Mammary epithelial cell (primary cell): ENCODE results near the gene MAPK13.

Experiments
- EZH2 ChIP-seq: IDR thresholded peaks from 2 replicates; pipeline ENCODE4 v1.6.1; 2012; ENCODE audit warnings: low read length, inconsistent platforms, borderline replicate concordance
- TF ChIP-seq, protein P1 (sequence below), 2 donors: IDR thresholded peaks in 1 of 2; conservative IDR thresholded peaks in 1 of 2; 2 replicates each; pipeline ENCODE4 v1.5.1; 2011 to 2012; ENCODE audit warnings: inconsistent platforms in 2 of 2, low read length in 2 of 2, mild to moderate bottlenecking in 2 of 2, control low read depth in 1 of 2, low read depth in 1 of 2; ENCODE audit not compliant: insufficient read depth in 1 of 2; ENCODE audit errors: extremely low read depth in 1 of 2

DNA sequence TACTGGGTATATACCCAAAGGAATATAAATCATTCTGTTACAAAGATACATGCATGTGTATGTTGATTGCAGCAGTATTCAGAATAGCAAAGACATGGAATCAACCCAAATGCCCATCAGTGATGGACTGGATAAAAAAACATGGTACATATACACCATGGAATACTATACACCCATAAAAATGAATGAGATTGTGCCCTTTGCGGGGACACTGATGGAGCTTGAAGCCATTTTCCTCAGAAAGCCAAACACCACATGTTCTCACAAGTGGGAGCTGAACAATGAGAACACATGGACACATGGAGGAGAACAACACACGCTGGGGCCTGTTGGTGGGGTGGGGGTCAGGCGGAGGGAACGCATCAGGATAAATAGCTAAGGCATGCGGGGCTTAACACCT is 41.3 kb upstream of the MAPK13 start:
- TF ChIP-seq, protein P1, sequence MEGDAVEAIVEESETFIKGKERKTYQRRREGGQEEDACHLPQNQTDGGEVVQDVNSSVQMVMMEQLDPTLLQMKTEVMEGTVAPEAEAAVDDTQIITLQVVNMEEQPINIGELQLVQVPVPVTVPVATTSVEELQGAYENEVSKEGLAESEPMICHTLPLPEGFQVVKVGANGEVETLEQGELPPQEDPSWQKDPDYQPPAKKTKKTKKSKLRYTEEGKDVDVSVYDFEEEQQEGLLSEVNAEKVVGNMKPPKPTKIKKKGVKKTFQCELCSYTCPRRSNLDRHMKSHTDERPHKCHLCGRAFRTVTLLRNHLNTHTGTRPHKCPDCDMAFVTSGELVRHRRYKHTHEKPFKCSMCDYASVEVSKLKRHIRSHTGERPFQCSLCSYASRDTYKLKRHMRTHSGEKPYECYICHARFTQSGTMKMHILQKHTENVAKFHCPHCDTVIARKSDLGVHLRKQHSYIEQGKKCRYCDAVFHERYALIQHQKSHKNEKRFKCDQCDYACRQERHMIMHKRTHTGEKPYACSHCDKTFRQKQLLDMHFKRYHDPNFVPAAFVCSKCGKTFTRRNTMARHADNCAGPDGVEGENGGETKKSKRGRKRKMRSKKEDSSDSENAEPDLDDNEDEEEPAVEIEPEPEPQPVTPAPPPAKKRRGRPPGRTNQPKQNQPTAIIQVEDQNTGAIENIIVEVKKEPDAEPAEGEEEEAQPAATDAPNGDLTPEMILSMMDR (conservative IDR thresholded peaks at IDR 0.05 in 1 of 2, IDR thresholded peaks at IDR 0.05 in 1 of 2; ENCODE audit: extremely low read depth in 1 of 2, insufficient read depth in 1 of 2, low read depth in 1 of 2, low read length in 2 of 2), result no peak
- no peak for TF ChIP-seq EZH2
